ENCODE measurements around the gene TMEM234. TPM values are rescaled to one million over a fixed set of nuclear protein-coding genes. Genes with fewer than 3 reads are reported as not detected.
A peak's percentile ranks its signal among the peaks of the same experiment; 100 is the strongest.

The TMEM234 gene
- total and polyA plus RNA-seq, 10 of the 15 experiments (the other 5 are each of a cell fraction or from before 2014, with no cell fraction given) = 2.9 to 10.9 (median 6.4) TPM

DNA sequence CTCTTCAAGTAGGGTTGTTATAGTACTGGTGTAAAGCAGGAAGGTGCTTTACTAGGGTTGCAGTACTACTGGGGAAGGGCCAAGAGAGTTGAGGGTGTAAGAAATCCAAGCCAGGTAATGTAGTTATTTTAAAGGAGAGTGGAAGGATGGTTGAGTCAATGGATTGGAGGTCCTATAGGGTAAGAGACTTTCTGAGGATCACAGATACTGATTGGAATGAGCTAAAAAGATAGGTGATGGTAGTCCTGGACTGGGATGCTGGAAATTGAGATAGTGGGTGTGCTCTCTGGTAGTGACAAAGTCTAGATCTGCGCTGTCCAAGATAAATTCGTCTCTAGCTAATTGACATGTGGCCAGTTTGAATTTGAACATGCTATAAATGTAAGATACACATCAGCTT lies 35.7 kb downstream of the TMEM234 start:
- ChIA-PET SMC1A (ENCODE audit: uncharacterized antibody, unreplicated experiment) (no interaction called here), POLR2A (interaction anchor here (1.0 kb wide), 1 partner anchor 14 kb away, joined by 3 read pairs; the partner anchor contains the start of gene CCDC28B), RAD21 (ENCODE audit: unreplicated experiment) (no interaction called here), CTCF (interaction anchor here (0.7 to 1.6 kb wide), 2 partner anchors 29 to 61 kb away, joined by 3 to 5 read pairs; no protein-coding TSS in a partner anchor)
- in situ Hi-C loops (cut with MboI) = no loop called here
- peaks cover 23 to 47% of the 10 kb centered on the region in 2 experiments for H3K36me3 ChIP-seq (ENCODE audit: control insufficient read depth in 2 of 2, insufficient read depth in 2 of 2, low read length in 1 of 2)
- no peak for DNase-seq (ENCODE audit: low read depth, low spot score)
- 64% methylated on average over 2 of the region's 2 CpGs for WGBS (ENCODE audit: insufficient coverage, insufficient replicate concordance, low lambda C conversion rate, missing lambda C conversion rate)
- peaks cover 10% of the 10 kb centered on the region for H3K4me1 ChIP-seq (ENCODE audit: control insufficient read depth, insufficient read depth, low read length)
- no peak overlapping the region for H3K4me3 ChIP-seq
- intact Hi-C loops (cut with micrococcal nuclease; ENCODE audit: unreplicated experiment) = no loop called here
- peaks cover 43% of the 10 kb centered on the region for H3K79me2 ChIP-seq (ENCODE audit: control insufficient read depth, insufficient read depth, low read length)
- no peak for TF ChIP-seq SRF (IDR thresholded peaks at IDR 0.05; ENCODE audit: low read depth in 2 of 2, low read length in 2 of 2)
- TF ChIP-seq GATAD2B (conservative IDR thresholded peaks at IDR 0.05; ENCODE audit: low read depth) = no peak
- TF ChIP-seq HDAC6 (IDR thresholded peaks at IDR 0.05; ENCODE audit: unreplicated experiment) = no peak
- TF ChIP-seq CEBPB (IDR thresholded peaks at IDR 0.05; ENCODE audit: borderline replicate concordance in 1 of 2, low read depth in 2 of 2, low read length in 2 of 2) = no peak
- TF ChIP-seq ESRRA (IDR thresholded peaks at IDR 0.05; ENCODE audit: low read length) = no peak
- no peak for TF ChIP-seq SIN3A (IDR thresholded peaks at IDR 0.05; ENCODE audit: low read depth, low read length)
- no peak for TF ChIP-seq TAF1 (IDR thresholded peaks at IDR 0.05; ENCODE audit: borderline replicate concordance, low read depth, low read length)
- no peak for TF ChIP-seq TCF12 (IDR thresholded peaks at IDR 0.05; ENCODE audit: low read depth, low read length)
- TF ChIP-seq, protein P1, sequence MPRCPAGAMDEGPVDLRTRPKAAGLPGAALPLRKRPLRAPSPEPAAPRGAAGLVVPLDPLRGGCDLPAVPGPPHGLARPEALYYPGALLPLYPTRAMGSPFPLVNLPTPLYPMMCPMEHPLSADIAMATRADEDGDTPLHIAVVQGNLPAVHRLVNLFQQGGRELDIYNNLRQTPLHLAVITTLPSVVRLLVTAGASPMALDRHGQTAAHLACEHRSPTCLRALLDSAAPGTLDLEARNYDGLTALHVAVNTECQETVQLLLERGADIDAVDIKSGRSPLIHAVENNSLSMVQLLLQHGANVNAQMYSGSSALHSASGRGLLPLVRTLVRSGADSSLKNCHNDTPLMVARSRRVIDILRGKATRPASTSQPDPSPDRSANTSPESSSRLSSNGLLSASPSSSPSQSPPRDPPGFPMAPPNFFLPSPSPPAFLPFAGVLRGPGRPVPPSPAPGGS (IDR thresholded peaks at IDR 0.05; ENCODE audit: borderline replicate concordance, insufficient read depth, low read depth, low read length, poor library complexity, severe bottlenecking) = no peak
- TF ChIP-seq, protein P2, sequence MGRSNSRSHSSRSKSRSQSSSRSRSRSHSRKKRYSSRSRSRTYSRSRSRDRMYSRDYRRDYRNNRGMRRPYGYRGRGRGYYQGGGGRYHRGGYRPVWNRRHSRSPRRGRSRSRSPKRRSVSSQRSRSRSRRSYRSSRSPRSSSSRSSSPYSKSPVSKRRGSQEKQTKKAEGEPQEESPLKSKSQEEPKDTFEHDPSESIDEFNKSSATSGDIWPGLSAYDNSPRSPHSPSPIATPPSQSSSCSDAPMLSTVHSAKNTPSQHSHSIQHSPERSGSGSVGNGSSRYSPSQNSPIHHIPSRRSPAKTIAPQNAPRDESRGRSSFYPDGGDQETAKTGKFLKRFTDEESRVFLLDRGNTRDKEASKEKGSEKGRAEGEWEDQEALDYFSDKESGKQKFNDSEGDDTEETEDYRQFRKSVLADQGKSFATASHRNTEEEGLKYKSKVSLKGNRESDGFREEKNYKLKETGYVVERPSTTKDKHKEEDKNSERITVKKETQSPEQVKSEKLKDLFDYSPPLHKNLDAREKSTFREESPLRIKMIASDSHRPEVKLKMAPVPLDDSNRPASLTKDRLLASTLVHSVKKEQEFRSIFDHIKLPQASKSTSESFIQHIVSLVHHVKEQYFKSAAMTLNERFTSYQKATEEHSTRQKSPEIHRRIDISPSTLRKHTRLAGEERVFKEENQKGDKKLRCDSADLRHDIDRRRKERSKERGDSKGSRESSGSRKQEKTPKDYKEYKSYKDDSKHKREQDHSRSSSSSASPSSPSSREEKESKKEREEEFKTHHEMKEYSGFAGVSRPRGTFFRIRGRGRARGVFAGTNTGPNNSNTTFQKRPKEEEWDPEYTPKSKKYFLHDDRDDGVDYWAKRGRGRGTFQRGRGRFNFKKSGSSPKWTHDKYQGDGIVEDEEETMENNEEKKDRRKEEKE (IDR thresholded peaks at IDR 0.05) = no peak
- no peak for TF ChIP-seq RCOR1 (conservative IDR thresholded peaks at IDR 0.05; ENCODE audit: low read depth, low read length)
- H3K9me3 ChIP-seq (replicated peaks; ENCODE audit: control insufficient read depth, insufficient read depth, low read length) = no peaks in the 10 kb centered on the region
- no peak for ATAC-seq
- H3K4me2 ChIP-seq (ENCODE audit: control insufficient read depth, insufficient read depth) = peak overlapping the region; percentile 7
- no peak overlapping the region for H2AFZ ChIP-seq (ENCODE audit: control insufficient read depth, low read depth, low read length)
- no peak overlapping the region for H3K9ac ChIP-seq (ENCODE audit: control insufficient read depth, insufficient read depth, low read length)
- no peak for FAIRE-seq
- no peaks in the 10 kb centered on the region; the same call in 1 of the 2 replicates for H4K20me1 ChIP-seq (ENCODE audit: control insufficient read depth, insufficient read depth)
- BruUV-seq (replicated peaks) = no TSS peak
- H3K27ac ChIP-seq (ENCODE audit: control insufficient read depth, insufficient read depth) = no peak overlapping the region
- H3K27me3 ChIP-seq (replicated peaks in 1 of 2; ENCODE audit: control insufficient read depth in 2 of 2, insufficient read depth in 2 of 2, low read length in 1 of 2) = no peaks in the 10 kb centered on the region

Measured in GM12878 (cell line).